HepG2 (cell line): ENCODE data around the gene SLC6A5. TPM values are rescaled to one million over a fixed set of nuclear protein-coding genes. Genes with fewer than 3 reads are reported as not detected.

Experiments used
- ATAC-seq: fragments of 200-7000 bp; cut with Tn5 transposase; 3 replicates; pipeline ENCODE4 v1.9.1; 2020; ENCODE audit warnings: mild to moderate bottlenecking, moderate library complexity
- BruUV-seq: library from RNA; stranded (reverse); fragments of 400-500 nt; replicated peaks from 2 replicates; lab custom pipeline; 2021; lab: Mats Ljungman, UMichigan
- CTCF ChIA-PET: fragments of 300-600 bp; formaldehyde crosslinking; extraction: SDS; loops from one replicate; lab custom pipeline; 2021; ENCODE audit warnings: low total read pairs, inconsistent platforms, low intra/inter-chr PET ratio; lab: Yijun Ruan, JAX
- POLR2A ChIA-PET: fragments of 350-600 bp; sonication (Branson Sonifier 250); formaldehyde crosslinking; loops from one replicate; lab custom pipeline; 2020; ENCODE audit warnings: antibody characterized with exemption, inconsistent platforms; lab: Yijun Ruan, JAX
- DNase-seq: peaks from one replicate; pipeline ENCODE4 v3.0.0-alpha.2; 2015; ENCODE audit warnings: low spot score
- FAIRE-seq: peaks from 3 replicates; lab custom pipeline; 2011; peaks lifted over from hg19 to GRCh38; lab: Jason Lieb, UNC
- H2AFZ ChIP-seq: one replicate; pipeline ENCODE4 v1.6.1; 2011; ENCODE audit warnings: low read length, inconsistent platforms
- H3K27ac ChIP-seq: fragments of 300-600 bp; 3 replicates; pipeline ENCODE4 v1.8.0; 2011; ENCODE audit warnings: mixed run types, mild to moderate bottlenecking, mixed read lengths, low read length, inconsistent platforms; ENCODE audit not compliant: insufficient read depth; ENCODE audit errors: extremely low read length
- H3K27me3 ChIP-seq, 2 experiments: fragments of 200-600 bp in 1 of 2; 2 replicates in 1 of 2; 3 replicates in 1 of 2; pipeline versions ENCODE4 v1.6.0 to v1.8.0; 2011; ENCODE audit warnings: low read length in 2 of 2, mild to moderate bottlenecking in 2 of 2, moderate library complexity in 2 of 2, inconsistent platforms in 1 of 2; ENCODE audit not compliant: insufficient read depth in 2 of 2, control insufficient read depth in 1 of 2
- H3K36me3 ChIP-seq, 2 experiments: fragments of 200-600 bp in 1 of 2; replicated peaks in 1 of 2; 2 replicates in 1 of 2; 3 replicates in 1 of 2; pipeline versions ENCODE4 v1.5.1 to v1.8.0; 2011; ENCODE audit warnings: low read length in 2 of 2, inconsistent platforms in 1 of 2; ENCODE audit not compliant: insufficient read depth in 2 of 2, control insufficient read depth in 1 of 2
- H3K4me1 ChIP-seq: 2 replicates; pipeline ENCODE4 v1.5.1; 2012; ENCODE audit warnings: low read length, inconsistent platforms; ENCODE audit not compliant: insufficient read depth
- H3K4me2 ChIP-seq: 2 replicates; pipeline ENCODE4 v1.6.0; 2011; ENCODE audit warnings: low read depth, low read length, inconsistent platforms
- H3K4me3 ChIP-seq, 3 experiments: fragments of 200-600 bp in 1 of 3; sonication (generic), shearing (Covaris generic) in 1 of 3; replicated peaks in 1 of 3; 2 replicates each; pipeline ENCODE4 v1.5.1; 2011 to 2016; ENCODE audit warnings: low read length in 3 of 3, inconsistent platforms in 2 of 3, low read depth in 2 of 3, mild to moderate bottlenecking in 2 of 3, control low read depth in 1 of 3, mixed read lengths in 1 of 3; ENCODE audit not compliant: insufficient read depth in 1 of 3
- H3K79me2 ChIP-seq: one replicate; pipeline ENCODE4 v1.6.1; 2011; ENCODE audit warnings: low read length, inconsistent platforms; ENCODE audit not compliant: insufficient read depth
- H3K9ac ChIP-seq: 2 replicates; pipeline ENCODE4 v1.6.0; 2011; ENCODE audit warnings: mild to moderate bottlenecking, low read depth, low read length, inconsistent platforms; ENCODE audit not compliant: insufficient read depth
- H3K9me3 ChIP-seq: 2 replicates; pipeline ENCODE4 v1.5.1; 2012; ENCODE audit warnings: mild to moderate bottlenecking, low read length
- H4K20me1 ChIP-seq: 2 replicates; pipeline ENCODE4 v1.6.0; 2011; ENCODE audit warnings: inconsistent platforms, mild to moderate bottlenecking, low read length, moderate library complexity; ENCODE audit not compliant: insufficient read depth
- CBFB ChIP-seq: sonication (generic); formaldehyde crosslinking; IDR thresholded peaks from 2 replicates; pipeline ENCODE4 v1.4.0; 2020; ENCODE audit warnings: missing genetic modification reagents
- GFI1 ChIP-seq: sonication (generic); formaldehyde crosslinking; IDR thresholded peaks from 2 replicates; pipeline ENCODE4 v1.5.0; 2020; ENCODE audit warnings: missing genetic modification reagents, mild to moderate bottlenecking, borderline replicate concordance
- KDM4B ChIP-seq: sonication (generic); formaldehyde crosslinking; IDR thresholded peaks from 2 replicates; pipeline ENCODE4 v1.4.0; 2020; ENCODE audit warnings: missing genetic modification reagents
- KLF15 ChIP-seq: sonication (generic); formaldehyde crosslinking; IDR thresholded peaks from 2 replicates; pipeline ENCODE4 v1.8.1; 2023; ENCODE audit warnings: borderline replicate concordance, mild to moderate bottlenecking, inconsistent platforms, missing genetic modification reagents, mixed read lengths
- NCOA1 ChIP-seq: sonication (generic); formaldehyde crosslinking; IDR thresholded peaks from 2 replicates; pipeline ENCODE4 v1.9.0; 2021; ENCODE audit warnings: missing genetic modification reagents
- NR2C2 ChIP-seq: sonication (generic); formaldehyde crosslinking; IDR thresholded peaks from 2 replicates; pipeline ENCODE4 v1.4.0; 2020; ENCODE audit warnings: missing genetic modification reagents, mild to moderate bottlenecking, moderate library complexity, borderline replicate concordance
- PCBP2 ChIP-seq: fragments of 200-400 bp; formaldehyde crosslinking; optimal IDR thresholded peaks from 2 replicates; pipeline ENCODE3; 2018; ENCODE audit warnings: low read length, low read depth; ENCODE audit not compliant: poor library complexity, severe bottlenecking
- TEAD3 ChIP-seq: optimal IDR thresholded peaks from 2 replicates; pipeline ENCODE3; 2016; ENCODE audit warnings: borderline replicate concordance
- ZNF318 ChIP-seq: sonication (generic); formaldehyde crosslinking; IDR thresholded peaks from 2 replicates; pipeline ENCODE4 v1.4.0; 2020; ENCODE audit warnings: mild to moderate bottlenecking, missing genetic modification reagents
- ZNF576 ChIP-seq: sonication (generic); formaldehyde crosslinking; IDR thresholded peaks from 2 replicates; pipeline ENCODE4 v1.4.0; 2020; ENCODE audit warnings: mild to moderate bottlenecking, missing genetic modification reagents
- WGBS: methylation state at CpG from one replicate; pipeline ENCODE4 v1.1.6; 2017; ENCODE audit warnings: low lambda C conversion rate; 5-methylcytosine and 5-hydroxymethylcytosine counted together
- in situ Hi-C: cut with HindIII; loops from 2 replicates; pipeline ENCODE4 v1.10.0; 2017; ENCODE audit warnings: low pct_unique_long_range_greater_than_20kb; ENCODE audit not compliant: extremely low pct_ligation_motif_present
- intact Hi-C: fragments of 100-400 bp; cut with micrococcal nuclease; formaldehyde crosslinking; loops from one replicate; pipeline ENCODE4 v1.10.0; 2022; ENCODE audit not compliant: unreplicated experiment
- polyA plus RNA-seq, 8 experiments: library from polyadenylated mRNA; depleted of rRNA in 3 of 8; stranded (reverse) in 7 of 8; unstranded in 1 of 8; fragments of >200 nt; fragmentation: Illumina TruSeq in 4 of 8; extraction: Trizol in 4 of 8; gene quantifications; 2 replicates each; pipeline versions ENCODE4 v1.2.1 to v1.2.3, GENCODE V29; 2011 to 2016; ENCODE audit warnings: low read depth in 4 of 8, missing spikeins in 1 of 8, mixed read lengths in 1 of 8; ENCODE audit not compliant: insufficient read depth in 1 of 8
- total RNA-seq, 5 experiments: library from RNA; depleted of rRNA; stranded (reverse); fragments of >200 nt; fragmentation: Illumina TruSeq; extraction: Trizol; gene quantifications; 2 replicates each; pipeline ENCODE4 v1.2.3, GENCODE V29; 2016; ENCODE audit warnings: low read depth in 1 of 5

The SLC6A5 gene
- total and polyA plus RNA-seq, 2 of the 13 experiments (the other 11 are each of a cell fraction or from before 2014, with no cell fraction given), result not detected

DNA sequence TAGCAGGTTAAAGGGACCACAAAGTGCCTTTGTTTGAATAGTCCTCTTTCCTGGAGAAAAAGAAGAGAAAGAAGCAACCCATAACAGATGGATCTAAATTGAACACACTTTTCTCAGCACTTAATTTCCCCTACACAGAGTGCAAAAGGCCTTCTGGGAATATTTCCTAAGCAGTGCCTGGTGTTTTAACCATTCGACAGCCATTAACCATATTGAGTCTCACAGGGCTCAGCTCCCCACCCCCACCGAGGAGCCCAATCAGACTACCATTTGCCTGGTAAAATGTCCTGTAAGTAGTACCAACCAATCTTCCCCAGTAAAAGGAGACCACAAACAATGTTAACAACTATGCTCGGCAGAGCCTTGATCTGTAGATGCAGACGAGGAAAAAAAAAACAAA is 40.7 kb upstream of the SLC6A5 start:
- TF ChIP-seq NCOA1 (CRISPR knock-in tag), result no peak
- TF ChIP-seq ZNF576 (CRISPR knock-in tag), result no peak
- TF ChIP-seq GFI1, result no peak
- TF ChIP-seq TEAD3 (CRISPR knock-in tag), result no peak
- Histone ChIP-seq H3K79me2 (no peaks in the 10 kb centered on the region), H3K4me1 (no peaks in the 10 kb centered on the region), H2AFZ (no peak overlapping the region), H3K4me2 (no peak overlapping the region), H4K20me1 (no peaks in the 10 kb centered on the region), H3K36me3 (no peaks in the 10 kb centered on the region), H3K27ac (no peak overlapping the region), H3K9ac (no peak overlapping the region), H3K4me3 (no peak overlapping the region), H3K9me3 (no peaks in the 10 kb centered on the region), H3K27me3 (no peaks in the 10 kb centered on the region)
- 16% methylated on average over 4 of the region's 4 CpGs for WGBS
- intact Hi-C loops (no loop called here), in situ Hi-C loops (no loop called here)
- no TSS peak for BruUV-seq
- CTCF ChIA-PET, result no interaction called here
- FAIRE-seq (no peak), ATAC-seq (no peak), DNase-seq (no peak)
- POLR2A ChIA-PET, result no interaction called here

DNA sequence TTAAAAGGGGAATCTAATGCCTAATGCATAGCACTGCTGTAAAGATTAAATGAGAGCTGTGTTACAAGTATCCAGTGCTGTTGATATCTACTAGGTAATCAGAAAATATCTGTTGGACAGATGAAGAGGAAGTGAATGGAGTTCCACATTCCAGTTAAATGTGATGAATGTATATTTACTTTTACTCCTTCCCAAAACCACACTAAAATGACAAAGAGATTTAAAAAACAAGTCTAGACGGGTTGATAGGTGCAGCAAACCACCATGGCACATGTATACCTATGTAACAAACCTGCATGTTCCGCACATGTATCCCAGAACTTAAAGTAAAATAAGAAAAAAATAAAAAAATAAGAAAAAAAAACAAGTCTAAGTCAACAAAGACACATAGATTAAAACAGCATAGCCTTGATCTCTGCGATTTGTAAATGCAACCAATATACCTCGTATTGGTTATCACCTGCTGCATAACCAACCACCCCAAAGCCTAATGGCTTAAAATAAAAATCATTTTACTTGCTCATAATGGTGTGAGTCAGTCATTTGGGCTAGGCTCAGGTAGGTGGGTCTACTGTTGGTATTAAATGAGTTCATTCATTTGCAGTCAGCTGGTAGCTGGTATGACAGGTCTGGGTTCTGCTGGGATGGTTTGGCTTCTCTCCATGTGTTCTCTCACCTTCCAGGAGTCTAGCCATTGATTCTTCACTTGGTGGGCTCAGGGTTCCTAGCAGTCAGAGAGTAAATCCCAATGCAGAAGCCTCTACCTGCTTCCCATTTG is 39.7 kb upstream of the SLC6A5 start:
- no peak for TF ChIP-seq PCBP2
- no peak for TF ChIP-seq KDM4B
- TF ChIP-seq ZNF318 (CRISPR knock-in tag), result no peak
- no peak for TF ChIP-seq NR2C2 (CRISPR knock-in tag)
- TF ChIP-seq KLF15 (CRISPR knock-in tag), result no peak
- TF ChIP-seq CBFB, result no peak
- TF ChIP-seq, all 625 proteins: peak for 0

More for the DNA sequence above, 39.7 kb upstream of the SLC6A5 start:
- ChIA-PET CTCF (no interaction called here), POLR2A (no interaction called here)
- no peaks in the 10 kb centered on the region for H3K4me1 ChIP-seq
- FAIRE-seq (no peak), DNase-seq (no peak), ATAC-seq (no peak)
- H3K4me3 ChIP-seq, result no peak overlapping the region
- H3K9me3 ChIP-seq, result no peaks in the 10 kb centered on the region
- H3K79me2 ChIP-seq, result no peaks in the 10 kb centered on the region
- no peak overlapping the region for H3K9ac ChIP-seq
- in situ Hi-C loops (no loop called here), intact Hi-C loops (no loop called here)
- BruUV-seq, result no TSS peak
- H4K20me1 ChIP-seq, result no peaks in the 10 kb centered on the region
- WGBS, result 13% methylated on average over 4 of the region's 4 CpGs
- no peaks in the 10 kb centered on the region for H3K36me3 ChIP-seq
- no peak overlapping the region for H3K27ac ChIP-seq
- no peak overlapping the region for H3K4me2 ChIP-seq
- H2AFZ ChIP-seq, result no peak overlapping the region
- H3K27me3 ChIP-seq, result no peaks in the 10 kb centered on the region
